Mesenchymal stem cell (in vitro differentiated cells and primary cell): Measurements from ENCODE around the gene SPATA9.

ENCODE experiments used
- DNase-seq: peaks from one replicate; pipeline ENCODE4 v3.0.0-alpha.2; 2013
- H2AFZ ChIP-seq: one replicate; pipeline ENCODE4 v1.6.1; 2013; ENCODE audit warnings: low read depth, mild to moderate bottlenecking, control low read depth, inconsistent platforms, low read length, moderate library complexity
- H2AK5ac ChIP-seq: 2 replicates; pipeline ENCODE4 v1.6.1; 2013; ENCODE audit warnings: low read length, moderate library complexity, mild to moderate bottlenecking, inconsistent platforms; ENCODE audit not compliant: severe bottlenecking
- H2BK120ac ChIP-seq: one replicate; pipeline ENCODE4 v1.6.1; 2013; ENCODE audit warnings: low read depth, mild to moderate bottlenecking, inconsistent platforms, low read length, moderate library complexity
- H2BK12ac ChIP-seq, 2 experiments: one replicate each; pipeline ENCODE4 v1.6.1; 2013; ENCODE audit warnings: inconsistent platforms in 2 of 2, low read length in 2 of 2, mild to moderate bottlenecking in 2 of 2, moderate library complexity in 2 of 2, control low read depth in 1 of 2
- H2BK15ac ChIP-seq: one replicate; pipeline ENCODE4 v1.6.1; 2013; ENCODE audit warnings: mild to moderate bottlenecking, low read depth, inconsistent platforms; ENCODE audit not compliant: poor library complexity, severe bottlenecking
- H2BK5ac ChIP-seq: 2 replicates; pipeline ENCODE4 v1.6.1; 2013; ENCODE audit warnings: low read depth, mild to moderate bottlenecking, low read length, control low read depth, inconsistent platforms; ENCODE audit not compliant: poor library complexity, severe bottlenecking
- H3K14ac ChIP-seq, 2 experiments: one replicate each; pipeline ENCODE4 v1.6.1; 2013; ENCODE audit warnings: inconsistent platforms in 2 of 2, low read length in 2 of 2, control low read depth in 1 of 2, mild to moderate bottlenecking in 1 of 2, moderate library complexity in 1 of 2
- H3K18ac ChIP-seq, 2 experiments: one replicate each; pipeline ENCODE4 v1.6.1; 2013; ENCODE audit warnings: inconsistent platforms in 2 of 2, low read length in 2 of 2, control low read depth in 1 of 2, low read depth in 1 of 2, mild to moderate bottlenecking in 1 of 2
- H3K23ac ChIP-seq, 2 experiments: one replicate each; pipeline ENCODE4 v1.6.1; 2013; ENCODE audit warnings: inconsistent platforms in 2 of 2, low read length in 2 of 2, mild to moderate bottlenecking in 2 of 2, moderate library complexity in 2 of 2, control low read depth in 1 of 2
- H3K27ac ChIP-seq: 2 replicates; pipeline ENCODE4 v1.5.1; 2013; ENCODE audit warnings: mild to moderate bottlenecking, moderate library complexity, low read length, control low read depth, inconsistent platforms; ENCODE audit not compliant: poor library complexity, severe bottlenecking
- H3K27me3 ChIP-seq, 2 experiments: 2 replicates each; pipeline versions ENCODE4 v1.6.1 to v1.7.0; 2013; ENCODE audit warnings: low read length in 2 of 2, mild to moderate bottlenecking in 2 of 2, moderate library complexity in 2 of 2, control low read depth in 1 of 2, inconsistent platforms in 1 of 2; ENCODE audit not compliant: control insufficient read depth in 1 of 2, insufficient read depth in 1 of 2
- H3K36me3 ChIP-seq, 2 experiments: 2 replicates each; pipeline versions ENCODE4 v1.6.1 to v1.7.0; 2013; ENCODE audit warnings: low read length in 2 of 2, control low read depth in 1 of 2, inconsistent platforms in 1 of 2, low read depth in 1 of 2, mild to moderate bottlenecking in 1 of 2; ENCODE audit not compliant: insufficient read depth in 2 of 2, control insufficient read depth in 1 of 2
- H3K4ac ChIP-seq, 2 experiments: one replicate each; pipeline ENCODE4 v1.6.1; 2013; ENCODE audit warnings: inconsistent platforms in 2 of 2, low read length in 2 of 2, mild to moderate bottlenecking in 2 of 2, moderate library complexity in 2 of 2, control low read depth in 1 of 2, low read depth in 1 of 2
- H3K4me1 ChIP-seq: 2 replicates; pipeline ENCODE4 v1.6.1; 2013; ENCODE audit warnings: low read depth, low read length, control low read depth; ENCODE audit not compliant: control insufficient read depth, insufficient read depth
- H3K4me2 ChIP-seq: 2 replicates; pipeline ENCODE4 v1.6.1; 2013; ENCODE audit warnings: low read length, mild to moderate bottlenecking, inconsistent platforms; ENCODE audit not compliant: poor library complexity, severe bottlenecking
- H3K4me3 ChIP-seq, 2 experiments: 2 replicates each; pipeline versions ENCODE4 v1.5.1 to v1.7.0; 2013; ENCODE audit warnings: low read length in 2 of 2, mild to moderate bottlenecking in 2 of 2, control low read depth in 1 of 2, low read depth in 1 of 2; ENCODE audit not compliant: insufficient read depth in 1 of 2
- H3K79me1 ChIP-seq: replicated peaks from 2 replicates; pipeline ENCODE4 v1.6.1; 2013; ENCODE audit warnings: mild to moderate bottlenecking, control low read depth, low read length, inconsistent platforms; ENCODE audit not compliant: poor library complexity, severe bottlenecking
- H3K9ac ChIP-seq: 2 replicates; pipeline ENCODE4 v1.7.0; 2013; ENCODE audit warnings: mild to moderate bottlenecking, low read length, moderate library complexity
- H3K9me3 ChIP-seq: 2 replicates; pipeline ENCODE4 v1.7.0; 2013; ENCODE audit warnings: mild to moderate bottlenecking, low read length; ENCODE audit not compliant: control insufficient read depth
- H4K8ac ChIP-seq: one replicate; pipeline ENCODE4 v1.6.1; 2013; ENCODE audit warnings: inconsistent platforms, mild to moderate bottlenecking, low read length, moderate library complexity
- H4K91ac ChIP-seq: one replicate; pipeline ENCODE4 v1.6.1; 2013; ENCODE audit warnings: mild to moderate bottlenecking, low read length, inconsistent platforms
- WGBS: methylation state at CpG from one replicate; pipeline ENCODE4 v1.1.7; 2013; ENCODE audit warnings: mixed read lengths; 5-methylcytosine and 5-hydroxymethylcytosine counted together

The SPATA9 gene

DNA sequence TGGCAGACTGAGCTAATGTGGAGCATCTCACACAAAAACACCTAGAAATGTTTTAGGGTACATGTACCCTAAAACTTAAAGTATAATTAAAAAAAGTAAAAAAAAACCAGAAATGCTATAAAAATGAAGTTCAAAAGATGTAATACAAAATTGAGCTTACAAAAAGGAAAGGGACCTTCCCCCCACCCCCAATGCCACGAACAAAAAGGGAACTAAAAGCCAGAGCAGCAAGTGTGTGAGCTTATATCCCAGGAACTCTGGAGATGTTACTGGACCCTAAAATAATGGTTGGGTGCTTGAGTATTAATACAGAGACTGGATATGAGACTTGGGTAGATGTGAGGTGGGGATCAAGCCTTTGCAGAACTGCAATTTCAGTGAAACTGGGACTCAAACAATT lies 11.0 kb downstream of the SPATA9 start:
- H4K91ac ChIP-seq: no peak overlapping the region
- H3K18ac ChIP-seq: no peak overlapping the region
- H3K14ac ChIP-seq: no peak overlapping the region
- H3K4me2 ChIP-seq: no peak overlapping the region
- no peak for DNase-seq
- no peaks in the 10 kb centered on the region for H3K27me3 ChIP-seq
- H3K23ac ChIP-seq: no peak overlapping the region
- no peak overlapping the region for H3K27ac ChIP-seq
- H3K9me3 ChIP-seq: no peaks in the 10 kb centered on the region
- H3K4ac ChIP-seq: no peak overlapping the region
- no peak overlapping the region for H3K9ac ChIP-seq
- no CpG with 5 or more reads among the region's 1 CpG for WGBS
- H3K79me1 ChIP-seq: no peaks in the 10 kb centered on the region
- H3K36me3 ChIP-seq: no peaks in the 10 kb centered on the region
- no peak overlapping the region for H2AFZ ChIP-seq
- H3K4me1 ChIP-seq: no peaks in the 10 kb centered on the region
- no peak overlapping the region for H2BK15ac ChIP-seq
- H2BK12ac ChIP-seq: no peak overlapping the region
- no peak overlapping the region for H4K8ac ChIP-seq
- H2AK5ac ChIP-seq: no peak overlapping the region
- peak overlapping the region; percentile 49 for H2BK120ac ChIP-seq
- no peak overlapping the region for H2BK5ac ChIP-seq
- H3K4me3 ChIP-seq: no peak overlapping the region

DNA sequence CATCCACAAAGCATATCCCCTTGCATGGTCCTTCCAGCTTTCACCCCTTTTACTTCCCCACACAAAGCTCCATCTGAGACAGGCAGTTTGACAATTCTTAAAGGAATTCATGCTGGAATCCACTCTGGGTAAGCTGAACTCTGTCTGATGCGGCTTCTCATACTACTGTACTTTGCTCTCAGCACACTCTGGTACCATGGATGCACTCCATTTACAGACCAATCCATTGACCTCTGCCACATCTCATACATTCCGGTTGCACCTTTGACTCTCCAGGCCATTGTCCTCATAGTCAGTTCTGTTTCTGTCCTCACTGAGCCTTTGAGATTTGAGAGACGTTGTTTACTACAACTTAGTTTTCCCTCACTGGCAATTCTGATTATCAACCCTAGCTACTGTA lies 12.2 kb downstream of the SPATA9 start:
- no peak overlapping the region for H4K91ac ChIP-seq
- no peaks in the 10 kb centered on the region for H3K79me1 ChIP-seq
- no peak overlapping the region for H2AFZ ChIP-seq
- no peak overlapping the region for H3K23ac ChIP-seq
- H3K36me3 ChIP-seq: no peaks in the 10 kb centered on the region
- H3K14ac ChIP-seq: no peak overlapping the region
- no peak overlapping the region for H2AK5ac ChIP-seq
- H3K27ac ChIP-seq: no peak overlapping the region
- H2BK120ac ChIP-seq: no peak overlapping the region
- DNase-seq: no peak
- H4K8ac ChIP-seq: no peak overlapping the region
- no peak overlapping the region for H2BK5ac ChIP-seq
- H3K4me3 ChIP-seq: no peak overlapping the region
- H3K18ac ChIP-seq: peak overlapping the region in 1 of 2 experiments; percentile 51
- H2BK12ac ChIP-seq: peak overlapping the region; percentile 8 to 46
- WGBS: 95% methylated on average over 3 of the region's 3 CpGs
- H3K27me3 ChIP-seq: no peaks in the 10 kb centered on the region
- no peak overlapping the region for H3K4me2 ChIP-seq
- no peak overlapping the region for H3K9ac ChIP-seq
- no peak overlapping the region for H3K4ac ChIP-seq
- no peaks in the 10 kb centered on the region for H3K9me3 ChIP-seq
- no peak overlapping the region for H2BK15ac ChIP-seq
- H3K4me1 ChIP-seq: no peaks in the 10 kb centered on the region

DNA sequence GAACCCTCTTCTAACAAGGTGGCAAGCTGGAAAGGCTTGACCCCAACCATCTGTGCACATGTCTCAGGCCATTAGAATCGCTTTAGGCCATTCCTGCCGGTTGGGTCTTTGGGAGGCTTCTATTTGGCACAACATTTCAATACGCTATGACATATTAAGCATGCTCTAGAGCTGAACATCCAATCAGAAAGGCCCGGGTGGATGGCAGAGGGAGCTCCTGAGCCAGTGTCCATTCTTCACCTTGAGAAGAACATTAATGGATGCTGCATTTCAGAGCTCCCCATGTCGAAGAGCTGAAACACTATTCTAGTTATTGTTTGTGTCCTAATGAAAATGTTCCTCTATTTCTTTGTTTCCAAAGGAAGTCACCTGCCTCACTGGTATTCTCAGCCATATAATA lies 12.8 kb downstream of the SPATA9 start:
- Histone ChIP-seq H3K27ac (no peak overlapping the region), H3K36me3 (no peaks in the 10 kb centered on the region), H2BK5ac (no peak overlapping the region), H3K4ac (peak overlapping the region in 1 of 2 experiments; percentile 11), H3K4me3 (no peak overlapping the region), H3K23ac (no peak overlapping the region), H2BK120ac (no peak overlapping the region), H2BK12ac (peak overlapping the region; percentile 18 to 37), H2AFZ (no peak overlapping the region), H2AK5ac (no peak overlapping the region), H3K4me1 (no peaks in the 10 kb centered on the region), H3K9ac (no peak overlapping the region), H3K4me2 (no peak overlapping the region), H3K18ac (peak overlapping the region; percentile 52 to 54), H3K27me3 (no peaks in the 10 kb centered on the region), H4K8ac (peak overlapping the region; percentile 7), H3K9me3 (no peaks in the 10 kb centered on the region), H2BK15ac (no peak overlapping the region), H4K91ac (no peak overlapping the region), H3K14ac (no peak overlapping the region), H3K79me1 (no peaks in the 10 kb centered on the region)
- 90% methylated on average over 4 of the region's 5 CpGs for WGBS
- no peak for DNase-seq

DNA sequence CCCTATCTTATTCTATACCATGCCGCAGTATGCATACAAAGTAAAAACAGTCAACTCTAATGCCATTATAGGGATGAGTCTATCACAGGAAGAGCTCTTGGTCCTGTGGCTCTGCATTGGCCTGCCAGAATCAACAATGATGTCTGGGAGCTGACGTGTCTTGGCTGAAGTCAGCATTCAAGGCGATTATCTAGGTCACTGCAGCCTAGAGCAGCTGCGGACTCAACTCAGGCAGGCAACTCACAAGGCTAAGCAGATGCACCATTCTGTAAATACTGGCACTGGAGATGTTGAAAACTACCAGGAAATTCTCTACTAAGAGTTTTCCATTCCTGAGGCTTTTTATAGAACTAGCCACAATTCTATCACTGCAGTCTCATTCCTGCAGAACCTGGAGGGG lies 13.3 kb downstream of the SPATA9 start:
- H3K79me1 ChIP-seq: no peaks in the 10 kb centered on the region
- H2BK15ac ChIP-seq: no peak overlapping the region
- no peak overlapping the region for H2AK5ac ChIP-seq
- H3K9ac ChIP-seq: no peak overlapping the region
- H2BK120ac ChIP-seq: peak overlapping the region; percentile 74
- no peak overlapping the region for H3K4ac ChIP-seq
- H3K9me3 ChIP-seq: no peaks in the 10 kb centered on the region
- H3K27me3 ChIP-seq: no peaks in the 10 kb centered on the region
- no peaks in the 10 kb centered on the region for H3K36me3 ChIP-seq
- no peak overlapping the region for H2BK5ac ChIP-seq
- H2AFZ ChIP-seq: no peak overlapping the region
- H3K27ac ChIP-seq: no peak overlapping the region
- H3K18ac ChIP-seq: no peak overlapping the region
- H3K14ac ChIP-seq: no peak overlapping the region
- H3K4me2 ChIP-seq: no peak overlapping the region
- H4K91ac ChIP-seq: no peak overlapping the region
- no peak overlapping the region for H3K23ac ChIP-seq
- no peak overlapping the region for H4K8ac ChIP-seq
- H3K4me3 ChIP-seq: peak overlapping the region in 1 of 2 experiments; percentile 32
- peak; percentile 98 for DNase-seq
- 35% methylated on average over 4 of the region's 4 CpGs for WGBS
- H2BK12ac ChIP-seq: no peak overlapping the region
- no peaks in the 10 kb centered on the region for H3K4me1 ChIP-seq
